ENCODE data around the gene LRPAP1. TPM values are rescaled to one million over a fixed set of nuclear protein-coding genes. Genes with fewer than 3 reads are reported as not detected.

The LRPAP1 gene
- total and polyA plus RNA-seq, 10 donors = 28.1 to 131 (median 112) TPM

GRCh38 chr4:3482707-3483106 is 49.5 kb downstream of the LRPAP1 start:
- H3K9me3 ChIP-seq = no peaks in the 10 kb centered on the region
- H3K4me3 ChIP-seq = no peak overlapping the region
- peaks cover 0 to 52% (median 41%) of the 10 kb centered on the region in 6 donors for H3K4me1 ChIP-seq
- H3K27me3 ChIP-seq (replicated peaks in 1 of 7) = peaks cover 0 to 93% (median 27%) of the 10 kb centered on the region in 7 donors
- no peak for TF ChIP-seq POLR2A (IDR thresholded peaks at IDR 0.05)
- TF ChIP-seq CTCF (IDR thresholded peaks at IDR 0.05 in 8 of 11, conservative IDR thresholded peaks at IDR 0.05 in 3 of 11) = no peak
- TF ChIP-seq POLR2AphosphoS5 (IDR thresholded peaks at IDR 0.05) = no peak
- intact Hi-C loops (cut with DNase I; ENCODE audit: low total_unique reads) = no loop called here
- DNase-seq = no peak
- WGBS, 5 donors = 86 to 92% (median 91%) methylated on average over 8 to 12 of the region's 12 CpGs
- H3K27ac ChIP-seq = no peak overlapping the region
- H3K36me3 ChIP-seq = no peaks in the 10 kb centered on the region

- Histone ChIP-seq H3K4me1 (peaks cover 0 to 50% (median 39%) of the 10 kb centered on the region in 6 donors), H3K36me3 (no peaks in the 10 kb centered on the region), H3K9me3 (no peaks in the 10 kb centered on the region), H3K4me3 (no peak overlapping the region), H3K27me3 (replicated peaks in 1 of 7) (peaks cover 0 to 99% (median 27%) of the 10 kb centered on the region in 7 donors), H3K27ac (no peak overlapping the region)
- no peak for DNase-seq
- no peak for TF ChIP-seq POLR2AphosphoS5 (IDR thresholded peaks at IDR 0.05)
- no peak for TF ChIP-seq POLR2A (IDR thresholded peaks at IDR 0.05)
- TF ChIP-seq CTCF (IDR thresholded peaks at IDR 0.05 in 8 of 11, conservative IDR thresholded peaks at IDR 0.05 in 3 of 11) = no peak
- WGBS, 5 donors = 62 to 77% (median 69%) methylated on average over 19 of the region's 19 CpGs
- intact Hi-C loops (cut with DNase I; ENCODE audit: low total_unique reads) = no loop called here
Measured at GRCh38 chr4:3481783-3482393, 50.3 kb downstream of the LRPAP1 start.

- WGBS, 5 donors = 42 to 51% (median 46%) methylated on average over 5 of the region's 5 CpGs
- no peak for TF ChIP-seq POLR2AphosphoS5 (IDR thresholded peaks at IDR 0.05)
- no peak for TF ChIP-seq CTCF (IDR thresholded peaks at IDR 0.05 in 8 of 11, conservative IDR thresholded peaks at IDR 0.05 in 3 of 11)
- no peak for TF ChIP-seq POLR2A (IDR thresholded peaks at IDR 0.05)
- Histone ChIP-seq H3K4me3 (no peak overlapping the region), H3K9me3 (no peaks in the 10 kb centered on the region), H3K4me1 (peaks cover 0 to 43% (median 33%) of the 10 kb centered on the region in 6 donors), H3K27ac (no peak overlapping the region), H3K36me3 (no peaks in the 10 kb centered on the region), H3K27me3 (replicated peaks in 1 of 7) (peaks cover 0 to 99% (median 27%) of the 10 kb centered on the region in 7 donors)
- DNase-seq = no peak
- intact Hi-C loops (cut with DNase I; ENCODE audit: low total_unique reads) = no loop called here
Measured at GRCh38 chr4:3481113-3481531, 51.1 kb downstream of the LRPAP1 start.

- peak; percentile 85 to 100 (median 99) for TF ChIP-seq CTCF (IDR thresholded peaks at IDR 0.05 in 8 of 11, conservative IDR thresholded peaks at IDR 0.05 in 3 of 11)
- no peak for TF ChIP-seq POLR2A (IDR thresholded peaks at IDR 0.05)
- peak in 1 of 3 donors; percentile 38 for TF ChIP-seq POLR2AphosphoS5 (IDR thresholded peaks at IDR 0.05)
- Histone ChIP-seq H3K36me3 (no peaks in the 10 kb centered on the region), H3K27me3 (replicated peaks in 1 of 7) (peaks cover 0 to 99% (median 27%) of the 10 kb centered on the region in 7 donors), H3K27ac (no peak overlapping the region), H3K4me1 (peaks cover 0 to 38% (median 28%) of the 10 kb centered on the region in 6 donors), H3K4me3 (no peak overlapping the region), H3K9me3 (no peaks in the 10 kb centered on the region)
- intact Hi-C loops (cut with DNase I; ENCODE audit: low total_unique reads) = no loop called here
- WGBS, 5 donors = 14 to 25% (median 19%) methylated on average over 10 to 17 of the region's 17 CpGs
- peak; percentile 93 for DNase-seq
Measured at GRCh38 chr4:3480528-3481112, 51.6 kb downstream of the LRPAP1 start.

Measured in spleen (tissue), 11 donors.